Bronchial epithelial cell (primary cell): ENCODE measurements around the gene RBBP9. TPM values are rescaled to one million over a fixed set of nuclear protein-coding genes. Genes with fewer than 3 reads are reported as not detected.

Experiments used
- DNase-seq: peaks from one replicate; pipeline ENCODE4 v3.0.0-alpha.2; 2010; ENCODE audit warnings: low read depth
- FAIRE-seq: peaks from 2 replicates; lab custom pipeline; 2011; peaks lifted over from hg19 to GRCh38; lab: Jason Lieb, UNC
- H3K27me3 ChIP-seq: 2 replicates; pipeline ENCODE4 v1.5.1; 2011; ENCODE audit warnings: low read length; ENCODE audit not compliant: control insufficient read depth, insufficient read depth
- H3K36me3 ChIP-seq: 2 replicates; pipeline ENCODE4 v1.5.1; 2011; ENCODE audit warnings: low read length; ENCODE audit not compliant: control insufficient read depth, insufficient read depth
- H3K4me3 ChIP-seq: 2 replicates; pipeline ENCODE4 v1.5.1; 2011; ENCODE audit warnings: mild to moderate bottlenecking, low read depth, low read length, control low read depth
- total RNA-seq: library from RNA; depleted of rRNA; stranded (reverse); fragments of >200 nt; gene quantifications from 2 replicates; pipeline ENCODE4 v1.2.1, GENCODE V29; 2014
- TF ChIP-seq, protein P1 (sequence below): IDR thresholded peaks from 2 replicates; pipeline ENCODE4 v1.5.1; 2011; ENCODE audit warnings: mild to moderate bottlenecking, moderate library complexity, low read length, control low read depth, inconsistent platforms; ENCODE audit not compliant: insufficient read depth, severe bottlenecking

The RBBP9 gene
- total RNA-seq, 1 donor from 2014 or later = 18.2 TPM

DNA sequence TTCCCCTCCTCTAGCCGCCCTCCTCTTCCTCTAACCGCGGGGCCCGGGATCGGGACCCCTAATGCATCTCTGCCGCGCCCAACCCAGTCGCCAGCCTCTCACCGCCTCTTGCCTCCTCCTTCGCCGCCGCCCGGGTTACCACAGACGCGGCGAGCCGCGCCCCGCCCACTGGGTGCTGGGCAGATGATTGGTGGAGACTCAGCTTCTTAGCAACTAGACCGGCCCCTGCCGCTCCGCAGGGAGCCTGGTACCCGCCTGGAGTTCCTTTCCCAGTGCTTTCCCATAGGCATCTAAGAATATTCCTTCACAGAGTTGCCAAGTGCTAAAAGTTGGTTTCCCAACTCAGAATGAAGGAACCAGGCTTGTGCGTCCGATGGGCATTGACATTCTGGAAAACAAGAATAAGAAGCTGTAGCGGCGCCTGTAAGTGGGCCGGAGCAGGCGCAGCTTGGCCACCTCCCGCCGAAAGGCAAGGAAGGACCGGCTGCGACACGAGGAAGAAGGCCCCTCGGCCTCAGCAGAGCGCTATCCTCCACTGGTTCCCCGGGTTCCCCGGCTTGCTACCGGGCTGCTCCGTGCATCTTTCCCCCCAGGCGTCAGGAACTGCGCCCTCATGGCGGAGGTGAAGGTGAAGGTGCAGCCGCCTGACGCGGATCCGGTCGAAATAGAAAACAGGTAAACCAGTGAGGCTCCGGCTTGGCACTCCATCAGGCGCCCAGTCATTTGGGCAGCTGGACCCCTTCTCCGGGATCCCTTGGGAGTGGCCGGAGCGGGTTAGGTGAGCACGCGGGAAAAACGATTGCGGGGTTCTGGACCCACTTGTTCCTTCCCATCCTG lies 29.9 kb downstream of the RBBP9 start, which contains the start of the genes DZANK1 and POLR3F:
Gene DZANK1 (minus strand): TSS at position 137 of the 837 bp plus-strand sequence. CDS start 1,672 bp downstream, outside the sequence.
Gene POLR3F (plus strand): TSS at position 497 of the 837 bp plus-strand sequence. CDS start 117 bp downstream, at position 614.
- peak; percentile 87 for DNase-seq
- no peak for FAIRE-seq
- H3K27me3 ChIP-seq = no peaks in the 10 kb centered on the region
- TF ChIP-seq, protein P1, sequence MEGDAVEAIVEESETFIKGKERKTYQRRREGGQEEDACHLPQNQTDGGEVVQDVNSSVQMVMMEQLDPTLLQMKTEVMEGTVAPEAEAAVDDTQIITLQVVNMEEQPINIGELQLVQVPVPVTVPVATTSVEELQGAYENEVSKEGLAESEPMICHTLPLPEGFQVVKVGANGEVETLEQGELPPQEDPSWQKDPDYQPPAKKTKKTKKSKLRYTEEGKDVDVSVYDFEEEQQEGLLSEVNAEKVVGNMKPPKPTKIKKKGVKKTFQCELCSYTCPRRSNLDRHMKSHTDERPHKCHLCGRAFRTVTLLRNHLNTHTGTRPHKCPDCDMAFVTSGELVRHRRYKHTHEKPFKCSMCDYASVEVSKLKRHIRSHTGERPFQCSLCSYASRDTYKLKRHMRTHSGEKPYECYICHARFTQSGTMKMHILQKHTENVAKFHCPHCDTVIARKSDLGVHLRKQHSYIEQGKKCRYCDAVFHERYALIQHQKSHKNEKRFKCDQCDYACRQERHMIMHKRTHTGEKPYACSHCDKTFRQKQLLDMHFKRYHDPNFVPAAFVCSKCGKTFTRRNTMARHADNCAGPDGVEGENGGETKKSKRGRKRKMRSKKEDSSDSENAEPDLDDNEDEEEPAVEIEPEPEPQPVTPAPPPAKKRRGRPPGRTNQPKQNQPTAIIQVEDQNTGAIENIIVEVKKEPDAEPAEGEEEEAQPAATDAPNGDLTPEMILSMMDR = no peak
- H3K4me3 ChIP-seq = peak within 1 kb of the TSS; percentile 71
- no peaks in the 10 kb centered on the region for H3K36me3 ChIP-seq

DNA sequence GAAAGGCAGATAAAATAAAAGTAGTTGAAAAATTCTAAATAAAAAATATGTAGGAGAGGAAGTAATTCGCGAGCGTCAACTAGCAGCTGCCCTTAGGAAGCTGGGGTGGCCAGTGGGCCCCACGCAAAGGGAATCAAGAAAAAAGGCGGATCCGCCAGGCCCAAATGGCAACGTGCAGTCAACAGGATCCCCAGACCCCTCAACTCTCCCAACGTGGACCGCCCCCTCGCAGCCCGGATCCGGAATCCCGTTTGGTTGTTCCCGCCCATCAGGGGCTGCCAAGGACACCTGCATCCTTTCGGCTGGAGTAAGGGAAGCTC lies 30.5 kb downstream of the RBBP9 start:
- H3K36me3 ChIP-seq = no peaks in the 10 kb centered on the region
- FAIRE-seq = no peak
- TF ChIP-seq, protein P1 = no peak
- no peak for DNase-seq
- H3K4me3 ChIP-seq = peak overlapping the region; percentile 71
- no peaks in the 10 kb centered on the region for H3K27me3 ChIP-seq

- H3K36me3 ChIP-seq = no peaks in the 10 kb centered on the region
- no peak overlapping the region for H3K4me3 ChIP-seq
- FAIRE-seq (no peak), DNase-seq (no peak)
- TF ChIP-seq, protein P1 = no peak
- no peaks in the 10 kb centered on the region for H3K27me3 ChIP-seq
Observed at GRCh38 chr20:18465536-18466200, 31.4 kb downstream of the RBBP9 start.

DNA sequence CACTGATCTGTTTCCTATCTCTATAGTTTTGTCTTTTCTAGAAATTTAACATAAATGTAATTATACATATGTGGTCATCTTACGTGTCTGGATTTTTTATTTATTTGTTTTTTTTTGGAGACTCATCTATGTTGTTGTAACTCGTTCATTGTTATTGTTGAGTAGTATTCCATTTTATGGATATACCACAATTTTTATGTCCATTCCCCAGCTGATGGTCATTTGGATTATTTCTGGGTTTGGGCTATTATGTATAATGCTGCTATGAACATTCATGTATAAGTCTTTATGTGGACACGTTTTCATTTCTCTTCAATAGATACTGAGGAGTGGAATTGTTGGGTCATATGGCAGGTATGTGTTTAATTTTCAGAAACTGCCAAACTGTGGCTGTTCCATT lies 40.4 kb downstream of the RBBP9 start:
- no peak for DNase-seq

DNA sequence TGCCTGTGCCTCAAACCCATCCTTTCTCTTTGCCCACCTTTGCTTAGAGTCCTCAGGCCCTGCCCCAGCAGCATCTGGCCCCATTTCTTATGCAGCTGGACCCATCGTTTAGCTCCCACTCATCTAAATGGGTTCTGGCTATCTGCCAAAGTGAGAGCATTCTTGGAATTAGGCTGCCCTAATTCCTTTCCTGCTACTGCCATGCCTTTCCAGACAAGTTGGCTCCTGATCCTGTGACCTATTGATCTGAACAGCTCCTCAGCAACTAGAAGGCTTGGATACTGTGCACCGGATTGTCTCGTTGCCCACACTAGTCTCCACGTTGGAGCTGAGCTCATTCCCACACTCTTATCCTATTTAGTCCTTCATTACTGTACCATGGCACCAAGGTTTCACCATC lies 53.1 kb downstream of the RBBP9 start:
- Histone ChIP-seq H3K36me3 (no peaks in the 10 kb centered on the region), H3K27me3 (no peaks in the 10 kb centered on the region), H3K4me3 (no peak overlapping the region)
- FAIRE-seq (no peak), DNase-seq (peak; percentile 13)
- TF ChIP-seq, protein P1 = no peak

More for the DNA sequence above, 40.4 kb downstream of the RBBP9 start:
- Histone ChIP-seq H3K27me3 (no peaks in the 10 kb centered on the region), H3K4me3 (no peak overlapping the region), H3K36me3 (no peaks in the 10 kb centered on the region)
- FAIRE-seq = no peak
- TF ChIP-seq, protein P1 = no peak
